Common myeloid progenitor, CD34-positive (primary cell): ENCODE results near the gene TUBGCP6.

Experiments
- CTCF ChIA-PET: fragments of 350-600 bp; sonication (Branson Sonifier 250); formaldehyde crosslinking; loops from one replicate; lab custom pipeline; 2021; ENCODE audit warnings: antibody characterized with exemption; lab: Charles Lee
- POLR2A ChIA-PET: fragments of 350-600 bp; sonication (Branson Sonifier 250); formaldehyde crosslinking; loops from one replicate; lab custom pipeline; 2021; ENCODE audit warnings: antibody characterized with exemption; lab: Charles Lee
- DNase-seq, 3 donors: peaks; one replicate each; pipeline versions ENCODE4 v3.0.0 to v3.0.0-alpha.2; 2013
- H3K27ac ChIP-seq, 2 experiments: 1 replicate in 1 of 2; 2 replicates in 1 of 2; pipeline ENCODE4 v1.7.0; 2013; ENCODE audit warnings: inconsistent platforms in 2 of 2, low read length in 2 of 2, mild to moderate bottlenecking in 2 of 2, low read depth in 1 of 2, moderate library complexity in 1 of 2; ENCODE audit not compliant: severe bottlenecking in 2 of 2, insufficient read depth in 1 of 2, poor library complexity in 1 of 2
- H3K27me3 ChIP-seq, 5 experiments: replicated peaks in 2 of 5; 1 replicate in 3 of 5; 2 replicates in 2 of 5; pipeline versions ENCODE4 v1.6.1 to v1.7.0; 2013; ENCODE audit warnings: low read length in 4 of 5, mild to moderate bottlenecking in 2 of 5, moderate library complexity in 2 of 5, inconsistent platforms in 1 of 5; ENCODE audit not compliant: insufficient read depth in 5 of 5, control insufficient read depth in 4 of 5
- H3K36me3 ChIP-seq, 4 experiments: 1 replicate in 2 of 4; 2 replicates in 2 of 4; pipeline versions ENCODE4 v1.6.1 to v1.7.0; 2013; ENCODE audit warnings: low read length in 3 of 4, control low read depth in 1 of 4, mild to moderate bottlenecking in 1 of 4; ENCODE audit not compliant: control insufficient read depth in 4 of 4, insufficient read depth in 4 of 4
- H3K4me1 ChIP-seq, 4 experiments: 1 replicate in 3 of 4; 2 replicates in 1 of 4; pipeline versions ENCODE4 v1.6.1 to v1.7.1; 2013; ENCODE audit warnings: low read length in 3 of 4, mild to moderate bottlenecking in 3 of 4, control low read depth in 1 of 4, inconsistent platforms in 1 of 4, moderate library complexity in 1 of 4; ENCODE audit not compliant: control insufficient read depth in 4 of 4, insufficient read depth in 4 of 4; ENCODE audit errors: control extremely low read depth in 1 of 4
- H3K4me3 ChIP-seq, 7 experiments: 1 replicate in 4 of 7; 2 replicates in 3 of 7; pipeline versions ENCODE4 v1.5.1 to v1.7.0; 2013; ENCODE audit warnings: mild to moderate bottlenecking in 7 of 7, low read length in 6 of 7, moderate library complexity in 6 of 7, inconsistent platforms in 2 of 7, low read depth in 2 of 7, control low read depth in 1 of 7; ENCODE audit not compliant: insufficient read depth in 4 of 7, control insufficient read depth in 1 of 7; ENCODE audit errors: extremely low read depth in 1 of 7
- H3K9me3 ChIP-seq, 5 experiments: 1 replicate in 4 of 5; 2 replicates in 1 of 5; pipeline versions ENCODE4 v1.6.1 to v1.7.1; 2013; ENCODE audit warnings: low read length in 4 of 5, mild to moderate bottlenecking in 2 of 5, inconsistent platforms in 1 of 5, low read depth in 1 of 5, moderate library complexity in 1 of 5; ENCODE audit not compliant: control insufficient read depth in 4 of 5, insufficient read depth in 2 of 5; ENCODE audit errors: control extremely low read depth in 1 of 5
- WGBS: methylation state at CpG from one replicate; pipeline ENCODE4 v1.1.5; 2013; ENCODE audit not compliant: insufficient coverage; 5-methylcytosine and 5-hydroxymethylcytosine counted together

Gene TUBGCP6

GRCh38 chr22:50227579-50228215 lies 17.1 kb downstream of the TUBGCP6 start:
- ChIA-PET CTCF (no interaction called here), POLR2A (no interaction called here)
- 94% methylated on average over 19 of the region's 25 CpGs for WGBS
- Histone ChIP-seq H3K27ac (no peak overlapping the region), H3K4me1 (no peaks in the 10 kb centered on the region), H3K4me3 (no peak overlapping the region), H3K36me3 (peaks cover 3 to 68% (median 33%) of the 10 kb centered on the region in 4 experiments), H3K27me3 (no peaks in the 10 kb centered on the region), H3K9me3 (no peaks in the 10 kb centered on the region)
- no peak for DNase-seq

DNA sequence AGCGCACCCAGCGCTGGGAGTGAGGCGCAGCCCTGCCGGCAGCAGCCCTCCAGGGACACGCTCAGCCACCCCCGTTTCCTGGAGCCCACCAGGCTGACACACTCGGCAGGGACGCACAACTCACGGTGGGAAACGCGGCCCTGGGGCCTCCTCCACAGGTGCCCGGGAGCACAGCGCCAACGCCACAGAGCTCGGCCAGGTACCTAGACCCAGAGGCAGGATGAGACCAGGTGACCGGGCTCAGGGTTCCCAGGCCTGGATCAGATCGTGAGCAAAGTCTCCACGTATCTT lies 18.0 kb downstream of the TUBGCP6 start:
- Histone ChIP-seq H3K36me3 (peaks cover 3 to 72% (median 39%) of the 10 kb centered on the region in 4 experiments), H3K4me1 (no peaks in the 10 kb centered on the region), H3K27me3 (no peaks in the 10 kb centered on the region), H3K4me3 (no peak overlapping the region), H3K9me3 (no peaks in the 10 kb centered on the region), H3K27ac (no peak overlapping the region)
- ChIA-PET CTCF (interaction anchor here (2.2 kb wide), 1 partner anchor 10 kb away, joined by 9 read pairs; no protein-coding TSS in a partner anchor), POLR2A (no interaction called here)
- no peak for DNase-seq
- 99% methylated on average over 15 of the region's 18 CpGs for WGBS

DNA sequence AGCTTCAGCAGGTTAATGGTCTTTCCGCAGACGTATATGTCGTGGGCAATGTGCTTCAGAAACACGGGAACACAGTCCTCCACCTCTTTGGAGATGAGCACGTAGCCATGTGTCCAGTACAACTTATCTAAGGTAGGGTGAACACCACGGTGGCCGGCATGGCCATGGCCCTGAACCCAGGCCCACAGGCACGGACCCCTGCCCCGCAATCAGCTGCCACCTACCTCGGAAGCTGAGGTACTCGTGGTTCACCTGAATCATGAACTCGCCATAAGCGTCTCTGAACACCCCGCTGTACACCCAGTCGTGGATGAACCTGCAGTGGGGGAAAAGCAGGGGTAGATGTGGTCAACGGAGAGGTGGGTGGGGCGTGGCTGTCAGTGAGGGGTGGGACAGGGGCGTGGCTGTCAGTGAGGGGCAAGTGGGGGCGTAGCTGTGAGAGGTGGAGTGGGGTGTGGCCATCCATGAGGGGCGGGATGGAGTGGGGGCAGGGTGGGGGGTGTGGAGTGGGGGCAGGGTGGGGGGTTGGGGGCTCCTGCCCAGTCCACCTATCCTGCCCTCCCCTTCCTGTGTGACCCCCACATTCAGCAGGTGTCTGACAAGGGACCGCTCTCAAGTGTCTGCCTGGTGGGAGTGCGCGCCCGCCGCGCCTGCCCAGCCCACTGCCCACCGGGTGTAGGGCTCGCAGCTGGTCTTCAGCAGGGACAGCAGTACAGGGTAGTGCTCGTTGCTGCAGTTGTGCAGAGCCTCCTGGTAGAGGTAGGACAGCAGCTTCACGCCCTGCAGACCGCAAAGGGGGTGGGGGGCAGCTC lies 18.6 kb downstream of the TUBGCP6 start:
- CTCF ChIA-PET = interaction anchor here (0.7 to 2.2 kb wide), 3 partner anchors 11 to 145 kb away, joined by 3 to 9 read pairs (median 3); no protein-coding TSS in a partner anchor

DNA sequence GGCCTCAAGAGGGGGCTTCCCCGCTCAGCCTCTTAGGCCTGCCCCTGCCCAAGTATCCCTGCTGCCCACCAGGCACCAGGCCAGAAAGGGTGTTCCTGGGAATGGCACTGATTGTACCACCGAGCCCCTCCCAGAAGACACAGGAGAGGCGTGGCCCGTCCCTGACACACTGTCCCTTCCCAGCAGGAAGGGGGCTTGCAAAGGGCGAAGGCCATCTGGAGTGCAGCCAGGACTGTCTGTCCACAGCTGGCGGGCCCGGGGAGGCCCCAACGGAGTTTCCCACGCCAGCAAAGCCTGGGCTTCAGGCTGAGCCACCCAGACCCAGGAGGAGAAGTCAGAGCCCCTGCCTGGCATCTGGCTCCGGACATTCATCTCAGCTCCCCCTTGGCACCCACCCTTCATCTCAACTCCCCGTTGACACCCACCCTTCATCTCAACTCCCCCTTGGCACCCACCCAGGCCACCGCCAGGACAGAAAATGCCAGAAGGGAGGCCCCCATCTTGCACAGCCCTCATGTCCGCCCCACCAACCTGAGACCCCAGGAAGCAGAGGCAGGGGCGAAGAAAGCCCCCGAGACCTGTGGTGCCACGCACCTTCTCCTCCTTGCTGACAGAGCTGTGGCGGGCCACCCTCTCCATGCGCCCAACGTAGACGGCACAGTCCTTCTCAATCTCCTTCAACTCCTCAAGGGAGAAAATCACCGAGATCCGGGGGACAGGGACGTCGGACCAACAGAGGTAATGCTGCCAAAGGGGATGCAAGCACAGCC lies 19.4 kb downstream of the TUBGCP6 start:
- H3K27me3 ChIP-seq = no peaks in the 10 kb centered on the region
- ChIA-PET POLR2A (no interaction called here), CTCF (interaction anchor here (0.8 to 2.2 kb wide), 3 partner anchors 11 to 44 kb away, joined by 3 to 9 read pairs (median 4); no protein-coding TSS in a partner anchor)
- WGBS = 99% methylated on average over 20 of the region's 24 CpGs
- no peaks in the 10 kb centered on the region for H3K9me3 ChIP-seq
- no peak overlapping the region for H3K4me3 ChIP-seq
- H3K4me1 ChIP-seq = no peaks in the 10 kb centered on the region
- H3K27ac ChIP-seq = no peak overlapping the region
- no peak for DNase-seq
- peaks cover 6 to 87% (median 49%) of the 10 kb centered on the region in 4 experiments for H3K36me3 ChIP-seq

More for the DNA sequence above, 18.6 kb downstream of the TUBGCP6 start:
- Histone ChIP-seq H3K27ac (no peak overlapping the region), H3K9me3 (no peaks in the 10 kb centered on the region), H3K4me3 (no peak overlapping the region), H3K4me1 (no peaks in the 10 kb centered on the region), H3K36me3 (peaks cover 3 to 78% (median 42%) of the 10 kb centered on the region in 4 experiments), H3K27me3 (no peaks in the 10 kb centered on the region)
- 99% methylated on average over 22 of the region's 31 CpGs for WGBS
- POLR2A ChIA-PET = no interaction called here
- no peak for DNase-seq

GRCh38 chr22:50224071-50224470 lies 20.8 kb downstream of the TUBGCP6 start:
- WGBS = 98% methylated on average over 14 of the region's 16 CpGs
- Histone ChIP-seq H3K9me3 (no peaks in the 10 kb centered on the region), H3K4me3 (no peak overlapping the region), H3K4me1 (peaks cover 0 to 8% (median 3%) of the 10 kb centered on the region in 4 experiments), H3K27ac (no peak overlapping the region), H3K36me3 (peaks cover 11 to 84% (median 51%) of the 10 kb centered on the region in 4 experiments), H3K27me3 (no peaks in the 10 kb centered on the region)
- DNase-seq = no peak
- ChIA-PET POLR2A (no interaction called here), CTCF (interaction anchor here (0.6 to 1.6 kb wide), 2 partner anchors 13 to 128 kb away, joined by 3 to 4 read pairs; no protein-coding TSS in a partner anchor)

- H3K4me1 ChIP-seq = peaks cover 0 to 8% (median 3%) of the 10 kb centered on the region in 4 experiments
- H3K36me3 ChIP-seq = peaks cover 9 to 88% (median 59%) of the 10 kb centered on the region in 4 experiments
- WGBS = 100% methylated on average over 8 of the region's 8 CpGs
- no peak overlapping the region for H3K4me3 ChIP-seq
- H3K27ac ChIP-seq = no peak overlapping the region
- CTCF ChIA-PET = interaction anchor here (0.9 to 1.7 kb wide), 4 partner anchors 7 to 20 kb away, joined by 3 to 5 read pairs (median 4); no protein-coding TSS in a partner anchor
- no peak for DNase-seq
- POLR2A ChIA-PET = no interaction called here
- H3K9me3 ChIP-seq = no peaks in the 10 kb centered on the region
- H3K27me3 ChIP-seq = no peaks in the 10 kb centered on the region
These were observed 22.3 kb downstream of the TUBGCP6 start for GRCh38 chr22:50222508-50222907.
